Activated CD4-positive, alpha-beta T cell treated with anti-CD3 and anti-CD28 coated beads, Interleukin-2, amount 50 U/mL, for 1 hour (primary cell): Measurements from ENCODE around the gene SLC35A4.
"Not testable (repeated sequence)": the region's sequence is repeated elsewhere in the genome, so short reads cannot be mapped to it uniquely, and the experiment has no call there.

Source experiments
- DNase-seq: peaks from one replicate; pipeline ENCODE4 v3.0.0-alpha.2; 2020

Gene SLC35A4

GRCh38 chr5:140558542-140558941, 6.1 kb upstream of the SLC35A4 start:
- DNase-seq = no peak

DNA sequence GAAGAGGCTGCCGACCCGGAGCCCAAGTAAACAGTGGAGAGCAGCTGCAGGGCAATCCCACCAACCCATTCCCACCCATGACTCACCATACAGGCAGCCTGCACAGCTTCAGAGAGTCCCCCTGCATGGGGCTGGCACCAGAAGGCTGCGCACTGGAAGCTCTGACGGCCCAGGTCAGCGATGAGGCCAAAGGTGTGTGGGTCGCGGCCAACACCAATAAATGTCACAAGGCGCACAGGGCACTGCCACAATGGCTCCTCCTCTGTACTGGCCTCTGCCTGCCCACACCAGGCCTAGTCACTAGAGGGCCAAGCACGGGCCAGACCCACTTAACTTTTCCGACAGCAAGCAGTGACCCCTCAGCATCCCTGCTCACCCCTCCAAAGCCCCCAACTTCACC, 4.4 kb upstream of the SLC35A4 start:
- no peak for DNase-seq

GRCh38 chr5:140561753-140562523, 2.7 kb upstream of the SLC35A4 start:
- no peak for DNase-seq

- no peak for DNase-seq
These were observed 1.0 kb upstream of the SLC35A4 start for GRCh38 chr5:140563596-140563995.

GRCh38 chr5:140565024-140565779, 574 bp downstream of the SLC35A4 start:
- DNase-seq = no peak

DNA sequence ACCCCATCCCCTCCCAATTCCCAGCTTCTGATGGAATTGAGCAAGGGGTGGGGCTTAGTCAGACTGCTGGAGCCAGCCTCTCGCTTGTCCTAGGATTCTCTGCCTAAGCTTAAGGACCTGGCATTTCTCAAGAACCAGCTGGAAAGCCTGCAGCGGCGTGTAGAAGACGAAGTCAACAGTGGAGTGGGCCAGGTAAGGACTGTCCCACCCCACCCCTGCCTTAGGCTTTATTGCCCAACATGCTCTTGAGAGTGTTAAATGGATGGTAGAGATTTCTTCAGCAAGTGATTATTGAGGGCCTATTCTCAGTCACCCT, 1.1 kb downstream of the SLC35A4 start:
- no peak for DNase-seq

DNA sequence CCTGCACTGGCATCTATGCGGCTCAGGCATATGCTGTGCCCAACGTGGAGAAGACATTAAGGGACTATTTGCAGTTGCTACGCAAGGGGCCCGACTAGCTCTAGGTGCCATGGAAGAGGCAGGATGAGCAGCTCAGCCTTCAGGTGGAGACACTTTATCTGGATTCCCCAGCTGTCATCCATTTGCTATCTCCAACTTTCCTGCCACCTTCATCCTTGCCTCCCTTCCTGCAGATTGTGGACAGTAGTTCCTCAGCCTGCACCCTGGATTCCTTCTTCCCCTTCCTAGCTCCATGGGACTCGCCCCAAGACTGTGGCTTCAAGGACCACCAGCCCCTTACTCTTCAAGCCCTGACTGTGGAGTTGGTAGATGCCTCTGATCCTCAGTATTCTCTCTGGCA, 2.0 kb downstream of the SLC35A4 start:
- no peak for DNase-seq

DNA sequence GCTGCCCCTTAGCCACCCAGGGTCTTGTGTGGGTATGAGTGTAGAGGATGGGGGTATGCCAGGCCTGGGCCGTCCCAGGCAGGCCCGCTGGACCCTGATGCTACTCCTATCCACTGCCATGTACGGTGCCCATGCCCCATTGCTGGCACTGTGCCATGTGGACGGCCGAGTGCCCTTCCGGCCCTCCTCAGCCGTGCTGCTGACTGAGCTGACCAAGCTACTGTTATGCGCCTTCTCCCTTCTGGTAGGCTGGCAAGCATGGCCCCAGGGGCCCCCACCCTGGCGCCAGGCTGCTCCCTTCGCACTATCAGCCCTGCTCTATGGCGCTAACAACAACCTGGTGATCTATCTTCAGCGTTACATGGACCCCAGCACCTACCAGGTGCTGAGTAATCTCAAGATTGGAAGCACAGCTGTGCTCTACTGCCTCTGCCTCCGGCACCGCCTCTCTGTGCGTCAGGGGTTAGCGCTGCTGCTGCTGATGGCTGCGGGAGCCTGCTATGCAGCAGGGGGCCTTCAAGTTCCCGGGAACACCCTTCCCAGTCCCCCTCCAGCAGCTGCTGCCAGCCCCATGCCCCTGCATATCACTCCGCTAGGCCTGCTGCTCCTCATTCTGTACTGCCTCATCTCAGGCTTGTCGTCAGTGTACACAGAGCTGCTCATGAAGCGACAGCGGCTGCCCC, 2.6 kb downstream of the SLC35A4 start:
- no peak for DNase-seq

- no peak for DNase-seq
These were observed 3.2 kb downstream of the SLC35A4 start for GRCh38 chr5:140567871-140568270.

DNA sequence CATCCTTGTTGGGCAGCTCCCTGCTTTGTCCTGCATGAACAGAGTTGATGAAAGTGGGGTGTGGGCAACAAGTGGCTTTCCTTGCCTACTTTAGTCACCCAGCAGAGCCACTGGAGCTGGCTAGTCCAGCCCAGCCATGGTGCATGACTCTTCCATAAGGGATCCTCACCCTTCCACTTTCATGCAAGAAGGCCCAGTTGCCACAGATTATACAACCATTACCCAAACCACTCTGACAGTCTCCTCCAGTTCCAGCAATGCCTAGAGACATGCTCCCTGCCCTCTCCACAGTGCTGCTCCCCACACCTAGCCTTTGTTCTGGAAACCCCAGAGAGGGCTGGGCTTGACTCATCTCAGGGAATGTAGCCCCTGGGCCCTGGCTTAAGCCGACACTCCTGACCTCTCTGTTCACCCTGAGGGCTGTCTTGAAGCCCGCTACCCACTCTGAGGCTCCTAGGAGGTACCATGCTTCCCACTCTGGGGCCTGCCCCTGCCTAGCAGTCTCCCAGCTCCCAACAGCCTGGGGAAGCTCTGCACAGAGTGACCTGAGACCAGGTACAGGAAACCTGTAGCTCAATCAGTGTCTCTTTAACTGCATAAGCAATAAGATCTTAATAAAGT, 3.9 kb downstream of the SLC35A4 start:
- DNase-seq = no peak

GRCh38 chr5:140569197-140569596, 4.6 kb downstream of the SLC35A4 start:
- no peak for DNase-seq

- DNase-seq = no peak
These were observed 5.4 kb downstream of the SLC35A4 start for GRCh38 chr5:140570058-140570457.

DNA sequence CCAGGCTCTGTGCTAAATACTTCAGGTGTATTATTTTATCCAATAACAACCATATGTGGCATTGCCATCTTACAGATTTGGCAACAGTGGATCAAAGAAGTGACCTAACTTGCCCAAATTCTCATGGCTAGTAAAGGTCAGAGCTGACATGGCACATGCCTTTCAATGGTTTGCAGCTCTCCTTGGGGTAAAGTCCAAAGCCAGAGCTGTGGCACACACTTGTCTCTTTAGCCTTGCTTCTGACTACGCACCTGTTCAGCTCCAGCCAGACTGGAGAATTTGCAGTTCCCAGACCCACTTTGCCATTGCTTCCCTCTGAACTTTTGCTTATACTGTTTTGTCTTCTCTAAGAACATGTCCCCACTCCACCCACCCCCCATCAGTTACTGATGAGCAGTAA, 5.9 kb downstream of the SLC35A4 start:
- no peak for DNase-seq

DNA sequence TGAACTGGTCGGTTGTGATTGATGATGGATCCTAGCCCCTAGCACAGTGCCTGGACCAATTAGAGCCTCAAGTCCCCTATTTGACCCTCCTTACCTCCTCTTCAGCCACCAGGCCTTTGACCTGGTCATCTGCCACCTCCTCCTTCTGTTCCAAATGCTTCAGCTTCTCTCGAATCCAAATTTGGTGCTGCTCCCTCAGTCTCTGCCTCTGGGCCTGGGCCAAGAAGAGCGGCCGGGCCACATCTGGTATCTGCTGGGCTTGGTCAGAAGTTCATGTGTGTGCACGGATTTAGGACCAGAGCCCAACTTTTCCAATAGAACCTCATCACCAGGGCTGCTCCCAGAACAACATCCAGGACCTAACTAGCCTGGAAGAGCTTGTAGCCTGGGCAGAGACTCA, 6.5 kb downstream of the SLC35A4 start:
- DNase-seq = no peak

GRCh38 chr5:140573683-140574082, 9.1 kb downstream of the SLC35A4 start:
- DNase-seq = no peak

GRCh38 chr5:140574165-140574564, 9.5 kb downstream of the SLC35A4 start:
- DNase-seq = no peak

- DNase-seq = no peak
These were observed 10.7 kb downstream of the SLC35A4 start for GRCh38 chr5:140575309-140575708.

DNA sequence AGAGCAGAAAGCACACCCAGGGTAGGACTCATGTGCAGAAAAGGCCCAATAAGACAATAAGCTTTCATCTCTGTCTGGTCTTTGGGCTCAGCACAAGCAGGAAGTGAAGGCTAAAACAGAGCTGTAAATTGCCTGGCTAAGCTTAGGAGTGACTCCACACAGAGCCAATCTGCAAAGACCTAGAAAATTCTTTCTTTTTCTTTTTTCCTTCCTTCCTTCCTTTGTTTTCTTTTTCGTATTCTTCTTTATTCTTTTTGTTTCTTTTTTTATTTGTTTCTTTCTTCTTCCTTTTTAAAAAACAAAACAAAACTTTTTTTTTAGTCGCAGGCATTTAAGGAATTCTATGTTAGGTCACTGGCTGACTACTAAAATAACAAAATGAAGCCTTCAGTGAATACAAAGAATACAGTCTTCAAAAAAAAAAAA, 12.2 kb downstream of the SLC35A4 start:
- no peak for DNase-seq

DNA sequence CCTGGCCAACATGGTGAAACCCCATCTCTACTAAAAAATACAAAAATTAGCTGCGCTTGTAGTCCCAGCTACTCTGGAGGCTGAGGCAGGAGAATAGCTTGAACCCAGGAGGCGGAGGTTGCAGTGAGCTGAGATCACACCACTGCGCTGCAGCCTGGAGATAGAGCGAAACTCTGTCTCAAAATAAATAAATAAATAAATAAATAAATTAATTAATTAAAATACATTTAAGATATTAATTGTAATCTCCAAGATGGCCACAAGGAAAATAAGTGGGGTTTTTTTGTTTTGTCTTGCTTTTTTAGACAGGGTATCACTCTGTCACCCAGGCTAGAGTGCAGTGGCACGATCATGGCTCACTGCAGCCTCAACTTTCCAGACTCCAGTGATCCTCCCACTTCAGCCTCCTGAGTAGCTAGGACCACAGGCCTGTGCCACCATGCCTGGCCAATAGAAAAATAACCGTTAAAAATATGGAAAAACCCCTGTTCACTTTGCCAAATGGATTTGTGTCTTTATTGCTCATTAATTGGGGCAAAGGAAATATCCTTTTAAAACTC, 14.6 kb downstream of the SLC35A4 start:
- DNase-seq = not testable (repeated sequence)

DNA sequence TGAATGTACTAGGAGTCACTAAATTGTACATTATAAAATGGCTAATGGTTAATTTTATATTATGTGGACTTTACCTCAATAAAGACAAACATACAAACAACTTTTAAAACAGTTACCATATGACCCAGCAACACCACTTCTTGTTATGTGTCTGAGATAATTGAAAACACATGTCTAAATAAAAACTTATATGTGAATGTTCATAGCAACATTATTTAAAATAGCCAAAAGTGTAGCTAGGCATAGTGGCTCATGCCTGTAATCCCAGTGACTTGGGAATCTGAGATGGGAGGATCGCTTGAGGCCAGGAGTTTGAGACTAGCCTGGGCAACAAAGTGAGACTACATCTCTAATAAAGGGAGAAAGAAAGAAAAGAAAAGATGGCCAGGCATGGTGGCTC, 22.9 kb downstream of the SLC35A4 start:
- DNase-seq = no peak

GRCh38 chr5:140588311-140589070, 23.9 kb downstream of the SLC35A4 start:
- DNase-seq = no peak

GRCh38 chr5:140590861-140591260, 26.2 kb downstream of the SLC35A4 start:
- DNase-seq = no peak
